Type B pancreatic cell (in vitro differentiated cells): Measurements from ENCODE around the gene MPPED1. TPM values are rescaled to one million over a fixed set of nuclear protein-coding genes. Genes with fewer than 3 reads are reported as not detected.

ENCODE experiments used
- DNase-seq: peaks from one replicate; pipeline ENCODE4 v3.0.0; 2021; ENCODE audit warnings: mixed read lengths; ENCODE audit not compliant: unreplicated experiment; ENCODE audit errors: extremely low spot score
- H3K27ac Mint-ChIP-seq: 2 replicates; pipeline ENCODE4 v1.8.0; 2021; ENCODE audit warnings: mild to moderate bottlenecking, mixed read lengths
- H3K27me3 Mint-ChIP-seq: 2 replicates; pipeline ENCODE4 v1.8.0; 2021; ENCODE audit warnings: mixed read lengths
- H3K36me3 Mint-ChIP-seq: 2 replicates; pipeline ENCODE4 v1.8.0; 2021; ENCODE audit warnings: mixed read lengths
- H3K4me1 Mint-ChIP-seq: one replicate; pipeline ENCODE4 v1.8.0; 2021; ENCODE audit warnings: mixed read lengths; ENCODE audit not compliant: unreplicated experiment
- H3K4me3 Mint-ChIP-seq: 2 replicates; pipeline ENCODE4 v1.8.0; 2021; ENCODE audit warnings: mild to moderate bottlenecking, mixed read lengths
- H3K9me3 Mint-ChIP-seq: 2 replicates; pipeline ENCODE4 v1.8.0; 2021; ENCODE audit warnings: mixed read lengths
- total RNA-seq: library from RNA; stranded (reverse); gene quantifications from 2 replicates; pipeline ENCODE4 v1.2.1, GENCODE V29; 2021; ENCODE audit warnings: low replicate concordance
- TF ChIP-seq, protein P1 (sequence below): fragments of 200-600 bp; sonication (generic); conservative IDR thresholded peaks from 2 replicates; pipeline ENCODE4 v1.5.0; 2021; ENCODE audit warnings: antibody characterized with exemption, mild to moderate bottlenecking

The MPPED1 gene
- total RNA-seq, 1 donor from 2014 or later: 1.2 TPM

GRCh38 chr22:43534916-43535315 is 123.1 kb downstream of the MPPED1 start:
- peaks cover 3% of the 10 kb centered on the region for H3K27me3 Mint-ChIP-seq
- H3K27ac Mint-ChIP-seq: no peak overlapping the region
- TF ChIP-seq, protein P1, sequence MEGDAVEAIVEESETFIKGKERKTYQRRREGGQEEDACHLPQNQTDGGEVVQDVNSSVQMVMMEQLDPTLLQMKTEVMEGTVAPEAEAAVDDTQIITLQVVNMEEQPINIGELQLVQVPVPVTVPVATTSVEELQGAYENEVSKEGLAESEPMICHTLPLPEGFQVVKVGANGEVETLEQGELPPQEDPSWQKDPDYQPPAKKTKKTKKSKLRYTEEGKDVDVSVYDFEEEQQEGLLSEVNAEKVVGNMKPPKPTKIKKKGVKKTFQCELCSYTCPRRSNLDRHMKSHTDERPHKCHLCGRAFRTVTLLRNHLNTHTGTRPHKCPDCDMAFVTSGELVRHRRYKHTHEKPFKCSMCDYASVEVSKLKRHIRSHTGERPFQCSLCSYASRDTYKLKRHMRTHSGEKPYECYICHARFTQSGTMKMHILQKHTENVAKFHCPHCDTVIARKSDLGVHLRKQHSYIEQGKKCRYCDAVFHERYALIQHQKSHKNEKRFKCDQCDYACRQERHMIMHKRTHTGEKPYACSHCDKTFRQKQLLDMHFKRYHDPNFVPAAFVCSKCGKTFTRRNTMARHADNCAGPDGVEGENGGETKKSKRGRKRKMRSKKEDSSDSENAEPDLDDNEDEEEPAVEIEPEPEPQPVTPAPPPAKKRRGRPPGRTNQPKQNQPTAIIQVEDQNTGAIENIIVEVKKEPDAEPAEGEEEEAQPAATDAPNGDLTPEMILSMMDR: no peak
- H3K4me3 Mint-ChIP-seq: no peak overlapping the region
- no peaks in the 10 kb centered on the region for H3K4me1 Mint-ChIP-seq
- no peaks in the 10 kb centered on the region for H3K9me3 Mint-ChIP-seq
- DNase-seq: no peak
- H3K36me3 Mint-ChIP-seq: no peaks in the 10 kb centered on the region

DNA sequence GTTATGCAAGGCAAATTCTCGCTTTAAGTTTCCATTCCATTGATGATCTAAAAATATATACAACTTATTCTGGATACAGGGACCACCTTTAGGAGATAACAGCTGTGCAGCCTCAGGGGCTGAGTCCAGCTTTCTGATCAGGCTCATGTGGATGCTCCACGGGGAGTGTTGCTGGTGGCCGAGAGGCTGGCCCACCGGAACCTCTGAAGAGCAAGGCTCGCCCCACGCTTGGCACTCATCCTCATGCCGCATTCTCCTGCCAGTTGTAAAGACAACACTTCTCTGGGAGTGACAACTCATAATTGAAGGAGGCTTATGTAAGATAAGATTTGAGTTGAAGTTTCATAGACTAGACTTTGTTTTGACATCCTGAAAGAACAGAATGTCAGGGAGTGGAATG is 123.5 kb downstream of the MPPED1 start:
- Mint-ChIP-seq H3K27me3 (peaks cover 3% of the 10 kb centered on the region), H3K4me3 (no peak overlapping the region), H3K36me3 (no peaks in the 10 kb centered on the region), H3K9me3 (no peaks in the 10 kb centered on the region), H3K4me1 (no peaks in the 10 kb centered on the region), H3K27ac (no peak overlapping the region)
- TF ChIP-seq, protein P1: no peak
- no peak for DNase-seq

- H3K9me3 Mint-ChIP-seq: no peaks in the 10 kb centered on the region
- DNase-seq: no peak
- H3K27me3 Mint-ChIP-seq: peaks cover 5% of the 10 kb centered on the region
- no peak overlapping the region for H3K4me3 Mint-ChIP-seq
- H3K36me3 Mint-ChIP-seq: no peaks in the 10 kb centered on the region
- no peak overlapping the region for H3K27ac Mint-ChIP-seq
- TF ChIP-seq, protein P1: no peak
- no peaks in the 10 kb centered on the region for H3K4me1 Mint-ChIP-seq
These were observed 123.9 kb downstream of the MPPED1 start for GRCh38 chr22:43535741-43536140.

DNA sequence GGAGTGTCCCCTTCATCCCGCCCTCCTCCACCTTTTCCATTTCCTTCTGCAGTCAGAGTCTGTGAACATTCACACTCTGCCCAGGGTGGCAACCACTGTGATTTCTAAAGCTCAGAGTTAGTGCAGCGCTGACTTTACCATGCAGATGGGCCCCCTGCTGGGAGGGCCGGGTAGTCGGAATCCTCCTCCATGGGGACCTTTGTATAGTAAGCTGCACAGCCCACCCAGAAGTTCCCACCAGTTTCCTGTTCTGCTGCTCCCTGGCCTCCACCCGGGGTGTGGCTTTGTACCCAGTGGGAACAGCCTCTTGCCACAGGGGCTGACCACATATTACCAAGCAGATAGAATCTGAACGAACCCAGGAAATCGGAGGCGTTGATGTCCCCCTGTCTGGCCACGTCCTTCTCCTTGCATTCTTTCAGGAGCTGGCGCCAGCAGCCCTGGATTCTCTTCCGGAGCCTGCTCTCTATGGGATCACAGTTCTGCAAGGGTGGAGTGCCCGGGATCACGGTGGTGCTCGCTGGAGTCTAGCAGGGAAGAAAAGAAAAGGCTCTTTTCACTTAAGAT is 125.3 kb downstream of the MPPED1 start:
- Mint-ChIP-seq H3K9me3 (no peaks in the 10 kb centered on the region), H3K4me3 (no peak overlapping the region), H3K27me3 (peaks cover 17% of the 10 kb centered on the region), H3K36me3 (no peaks in the 10 kb centered on the region), H3K4me1 (no peaks in the 10 kb centered on the region), H3K27ac (no peak overlapping the region)
- DNase-seq: no peak
- TF ChIP-seq, protein P1: peak; percentile 38

DNA sequence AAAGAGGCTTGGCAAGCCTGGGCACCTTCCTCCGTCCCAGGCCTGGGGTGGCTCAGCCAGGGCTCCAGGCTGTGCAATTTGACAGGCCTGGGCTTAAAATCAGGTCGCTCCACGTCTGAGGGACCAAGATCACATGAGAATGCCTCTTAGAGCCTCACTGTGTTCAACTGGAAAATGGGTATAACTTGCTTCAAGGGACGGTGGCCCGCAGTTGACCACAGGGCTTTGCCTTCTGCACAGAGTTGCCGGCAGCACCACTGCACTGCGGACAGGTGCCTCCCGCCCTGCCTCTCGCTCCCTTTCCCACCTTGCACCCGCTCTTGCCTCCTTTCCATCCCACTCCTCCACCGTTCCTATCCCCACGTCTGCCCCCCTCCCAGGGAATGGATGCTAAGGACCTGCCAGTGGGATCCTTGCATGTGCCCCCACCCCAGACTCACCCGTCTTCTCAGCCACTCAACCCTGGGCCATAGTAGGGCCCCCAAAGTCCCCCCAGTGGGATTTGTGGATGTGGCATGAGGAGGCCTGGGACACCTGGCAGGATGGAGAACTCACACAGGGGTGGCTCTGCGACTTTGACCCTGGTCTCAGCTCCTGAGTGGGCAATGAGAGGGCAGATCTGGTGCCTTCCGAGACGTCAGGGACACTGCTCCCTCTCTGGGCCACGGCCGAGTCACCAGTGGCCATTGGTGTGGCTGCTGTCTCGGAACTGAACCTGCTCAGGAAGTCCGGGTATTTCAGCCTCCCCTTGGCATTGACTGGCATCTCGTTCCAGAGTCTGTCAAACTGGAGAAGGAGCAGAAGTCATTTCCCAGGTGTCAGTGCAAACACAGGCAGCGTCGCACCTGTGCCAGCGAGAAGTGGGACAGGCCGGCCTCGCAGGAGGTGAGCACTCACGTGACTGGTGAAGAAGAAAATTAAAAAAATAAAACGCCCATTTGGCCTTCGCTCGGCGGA is 128.0 kb downstream of the MPPED1 start:
- no peaks in the 10 kb centered on the region for H3K9me3 Mint-ChIP-seq

More for the DNA sequence above, 128.0 kb downstream of the MPPED1 start:
- H3K27ac Mint-ChIP-seq: no peak overlapping the region
- no peaks in the 10 kb centered on the region for H3K4me1 Mint-ChIP-seq
- H3K4me3 Mint-ChIP-seq: no peak overlapping the region
- H3K27me3 Mint-ChIP-seq: peaks cover 22% of the 10 kb centered on the region
- DNase-seq: no peak
- no peaks in the 10 kb centered on the region for H3K36me3 Mint-ChIP-seq
- TF ChIP-seq, protein P1: no peak
